ENCODE data around the gene UCK1. TPM values are rescaled to one million over a fixed set of nuclear protein-coding genes. Genes with fewer than 3 reads are reported as not detected.

The UCK1 gene
- total RNA-seq, 6 donors from 2014 or later = 27.8 to 36.7 (median 29.4) TPM

- Histone ChIP-seq H3K36me3 (peaks cover 16 to 93% (median 72%) of the 10 kb centered on the region in 4 donors), H3K9me3 (no peaks in the 10 kb centered on the region), H3K4me3 (no peak overlapping the region), H3K27ac (no peak overlapping the region), H3K4me1 (peaks cover 0 to 8% (median 0%) of the 10 kb centered on the region in 4 donors), H3K27me3 (no peaks in the 10 kb centered on the region)
- 86 to 93% methylated on average over 10 to 13 of the region's 13 CpGs for WGBS, 2 donors
- ATAC-seq (ENCODE audit: low FRiP score in 2 of 2) = no peak
- no peak for DNase-seq
- no peak for TF ChIP-seq POLR2A (IDR thresholded peaks at IDR 0.05)
- no peak for TF ChIP-seq CTCF (IDR thresholded peaks at IDR 0.05)
- no peak for TF ChIP-seq POLR2AphosphoS5 (IDR thresholded peaks at IDR 0.05)
- no peak for TF ChIP-seq EP300 (IDR thresholded peaks at IDR 0.05)
Observed at GRCh38 chr9:131578021-131578420, 47.0 kb upstream of the UCK1 start.

GRCh38 chr9:131577005-131578000 lies 46.2 kb upstream of the UCK1 start:
- no peaks in the 10 kb centered on the region for H3K9me3 ChIP-seq
- no peaks in the 10 kb centered on the region for H3K27me3 ChIP-seq
- peaks cover 9 to 91% (median 67%) of the 10 kb centered on the region in 4 donors for H3K36me3 ChIP-seq
- TF ChIP-seq EP300 (IDR thresholded peaks at IDR 0.05) = no peak
- no peak for TF ChIP-seq POLR2A (IDR thresholded peaks at IDR 0.05)
- TF ChIP-seq POLR2AphosphoS5 (IDR thresholded peaks at IDR 0.05) = no peak
- TF ChIP-seq CTCF (IDR thresholded peaks at IDR 0.05) = no peak
- no peak overlapping the region for H3K27ac ChIP-seq
- H3K4me1 ChIP-seq = peaks cover 0 to 8% (median 0%) of the 10 kb centered on the region in 4 donors
- 82 to 86% methylated on average over 20 to 21 of the region's 25 CpGs for WGBS, 2 donors
- H3K4me3 ChIP-seq = no peak overlapping the region
- no peak for DNase-seq
- no peak for ATAC-seq (ENCODE audit: low FRiP score in 2 of 2)

GRCh38 chr9:131575946-131576853 lies 45.1 kb upstream of the UCK1 start:
- ATAC-seq (ENCODE audit: low FRiP score in 2 of 2) (no peak), DNase-seq (no peak)
- H3K27ac ChIP-seq = no peak overlapping the region
- H3K9me3 ChIP-seq = no peaks in the 10 kb centered on the region
- peaks cover 8 to 91% (median 63%) of the 10 kb centered on the region in 4 donors for H3K36me3 ChIP-seq
- no peak for TF ChIP-seq EP300 (IDR thresholded peaks at IDR 0.05)
- TF ChIP-seq POLR2AphosphoS5 (IDR thresholded peaks at IDR 0.05) = no peak
- TF ChIP-seq CTCF (IDR thresholded peaks at IDR 0.05) = no peak
- TF ChIP-seq POLR2A (IDR thresholded peaks at IDR 0.05) = no peak
- H3K4me1 ChIP-seq = peaks cover 0 to 8% (median 0%) of the 10 kb centered on the region in 4 donors
- H3K4me3 ChIP-seq = no peak overlapping the region
- WGBS, 2 donors = 92 to 96% methylated on average over 13 to 23 of the region's 23 CpGs
- no peaks in the 10 kb centered on the region for H3K27me3 ChIP-seq

GRCh38 chr9:131574730-131575640 lies 43.9 kb upstream of the UCK1 start:
- H3K9me3 ChIP-seq = no peaks in the 10 kb centered on the region
- ATAC-seq (ENCODE audit: low FRiP score in 2 of 2) (no peak), DNase-seq (no peak)
- no peak overlapping the region for H3K27ac ChIP-seq
- 91 to 97% methylated on average over 6 to 14 of the region's 17 CpGs for WGBS, 2 donors
- no peak overlapping the region for H3K4me3 ChIP-seq
- peaks cover 0 to 8% (median 0%) of the 10 kb centered on the region in 4 donors for H3K4me1 ChIP-seq
- no peak for TF ChIP-seq CTCF (IDR thresholded peaks at IDR 0.05)
- TF ChIP-seq EP300 (IDR thresholded peaks at IDR 0.05) = no peak
- TF ChIP-seq POLR2AphosphoS5 (IDR thresholded peaks at IDR 0.05) = no peak
- no peak for TF ChIP-seq POLR2A (IDR thresholded peaks at IDR 0.05)
- peaks cover 8 to 88% (median 56%) of the 10 kb centered on the region in 4 donors for H3K36me3 ChIP-seq
- no peaks in the 10 kb centered on the region for H3K27me3 ChIP-seq
